GM19240 (cell line): ENCODE measurements around the gene SFTPD.
"Not testable (repeated sequence)": the region's sequence is repeated elsewhere in the genome, so short reads cannot be mapped to it uniquely, and the experiment has no call there.

Experiments used
- DNase-seq: peaks from one replicate; pipeline ENCODE4 v3.0.0; 2011; ENCODE audit warnings: low spot score; ENCODE audit not compliant: insufficient read length

SFTPD gene

GRCh38 chr10:79948976-79949722, at the start of gene SFTPD:
SFTPD (minus strand) TSS chr10:79949105; CDS start chr10:79946659, 2,446 bp downstream.
- DNase-seq: no peak

GRCh38 chr10:79995979-79996634, 47.2 kb upstream of the SFTPD start:
- DNase-seq: no peak

- no peak for DNase-seq
Measured at GRCh38 chr10:79994556-79994955, 45.7 kb upstream of the SFTPD start.

- not testable (repeated sequence) for DNase-seq
Measured at GRCh38 chr10:79988199-79988598, 39.3 kb upstream of the SFTPD start.

- DNase-seq: not testable (repeated sequence)
Measured at GRCh38 chr10:79986661-79987060, 37.8 kb upstream of the SFTPD start.

- DNase-seq: no peak
Measured at GRCh38 chr10:79985481-79986072, 36.7 kb upstream of the SFTPD start.

- no peak for DNase-seq
Measured at GRCh38 chr10:79984851-79985250, 35.9 kb upstream of the SFTPD start.

- DNase-seq: no peak
Measured at GRCh38 chr10:79983286-79983909, 34.5 kb upstream of the SFTPD start.

- DNase-seq: no peak
Measured at GRCh38 chr10:79982861-79983260, 34.0 kb upstream of the SFTPD start.

- no peak for DNase-seq
Measured at GRCh38 chr10:79982362-79982800, 33.5 kb upstream of the SFTPD start.

- DNase-seq: no peak
Measured at GRCh38 chr10:79981450-79982361, 32.8 kb upstream of the SFTPD start.

GRCh38 chr10:79980711-79981110, 31.8 kb upstream of the SFTPD start:
- no peak for DNase-seq

GRCh38 chr10:79979976-79980687, 31.2 kb upstream of the SFTPD start:
- no peak for DNase-seq

GRCh38 chr10:79979310-79979975, 30.5 kb upstream of the SFTPD start:
- no peak for DNase-seq

GRCh38 chr10:79976999-79977398, 28.1 kb upstream of the SFTPD start:
- DNase-seq: no peak

GRCh38 chr10:79970062-79970461, 21.2 kb upstream of the SFTPD start:
- DNase-seq: no peak

GRCh38 chr10:79947787-79948424, 999 bp downstream of the SFTPD start:
- DNase-seq: no peak

- no peak for DNase-seq
Measured at GRCh38 chr10:79947083-79947415, 1.9 kb downstream of the SFTPD start.
